Astrocyte of the cerebellum (primary cell): ENCODE results near the gene PXN.

Experiments used
- DNase-seq: peaks from one replicate; pipeline ENCODE4 v3.0.0-alpha.2; 2011; ENCODE audit warnings: low read depth
- H3K4me3 ChIP-seq: 2 replicates; pipeline ENCODE4 v1.5.1; 2011; ENCODE audit warnings: mild to moderate bottlenecking, low read depth, low read length, moderate library complexity
- CTCF ChIP-seq: IDR thresholded peaks from 2 replicates; pipeline ENCODE4 v1.5.1; 2012; ENCODE audit warnings: low read length, low read depth, moderate library complexity, mild to moderate bottlenecking; ENCODE audit errors: missing control alignments
- in situ Hi-C: cut with HindIII; loops from 2 replicates; pipeline ENCODE4 v1.10.0; 2017; ENCODE audit warnings: low sequenced_read_pairs

Gene PXN

GRCh38 chr12:120175537-120175936 is 90.0 kb downstream of the PXN start:
- no peak for TF ChIP-seq CTCF
- in situ Hi-C loops, result no loop called here
- no peak for DNase-seq
- H3K4me3 ChIP-seq, result no peak overlapping the region

- DNase-seq, result no peak
- no peak for TF ChIP-seq CTCF
- H3K4me3 ChIP-seq, result no peak overlapping the region
- in situ Hi-C loops, result no loop called here
Observed at GRCh38 chr12:120175062-120175461, 90.5 kb downstream of the PXN start.

- in situ Hi-C loops, result no loop called here
- TF ChIP-seq CTCF, result no peak
- no peak for DNase-seq
Observed at GRCh38 chr12:120172053-120172452, 93.5 kb downstream of the PXN start.

GRCh38 chr12:120170631-120171030 is 94.9 kb downstream of the PXN start:
- in situ Hi-C loops, result no loop called here
- no peak for TF ChIP-seq CTCF

More at GRCh38 chr12:120172053-120172452, 93.5 kb downstream of the PXN start:
- H3K4me3 ChIP-seq, result no peak overlapping the region

GRCh38 chr12:120169946-120170345 is 95.6 kb downstream of the PXN start:
- no peak for TF ChIP-seq CTCF
- in situ Hi-C loops, result no loop called here
- no peak for DNase-seq

More at GRCh38 chr12:120170631-120171030, 94.9 kb downstream of the PXN start:
- H3K4me3 ChIP-seq, result no peak overlapping the region
- no peak for DNase-seq

GRCh38 chr12:120168337-120168736 is 97.2 kb downstream of the PXN start:
- TF ChIP-seq CTCF, result no peak
- in situ Hi-C loops, result no loop called here
- H3K4me3 ChIP-seq, result no peak overlapping the region
- no peak for DNase-seq

More at GRCh38 chr12:120169946-120170345, 95.6 kb downstream of the PXN start:
- H3K4me3 ChIP-seq, result no peak overlapping the region
